Prostate gland (tissue), 2 donors: ENCODE data around the gene FAM8A1. TPM values are rescaled to one million over a fixed set of nuclear protein-coding genes. Genes with fewer than 3 reads are reported as not detected.
A peak's percentile ranks its signal among the peaks of the same experiment; 100 is the strongest.

ENCODE experiments used
- DNase-seq: peaks from one replicate; pipeline ENCODE4 v3.0.0-alpha.2; 2019; ENCODE audit warnings: low spot score
- H3K27ac ChIP-seq, 2 donors: fragments of 200-600 bp; sonication (generic); 2 replicates each; pipeline ENCODE4 v1.5.1; 2017 to 2019
- H3K27me3 ChIP-seq: fragments of 200-600 bp; sonication (generic); replicated peaks from 2 replicates; pipeline ENCODE4 v1.5.1; 2019; ENCODE audit not compliant: insufficient read depth
- H3K36me3 ChIP-seq, 2 donors: fragments of 200-600 bp; sonication (generic); 1 replicate in 1 of 2; 2 replicates in 1 of 2; pipeline versions ENCODE4 v1.5.1 to v1.8.1; 2017 to 2019
- H3K4me1 ChIP-seq: fragments of 200-600 bp; sonication (generic); replicated peaks from 2 replicates; pipeline ENCODE4 v1.5.1; 2019
- H3K4me3 ChIP-seq, 2 donors: fragments of 200-600 bp; sonication (generic); 2 replicates each; pipeline ENCODE4 v1.5.1; 2017 to 2019
- H3K9me3 ChIP-seq: fragments of 200-600 bp; sonication (generic); 2 replicates; pipeline ENCODE4 v1.5.1; 2017
- CTCF ChIP-seq, 4 experiments: fragments of 200-600 bp in 2 of 4; fragments of 450-650 bp in 2 of 4; sonication (generic) in 2 of 4; IDR thresholded peaks; 1 replicate in 3 of 4; 2 replicates in 1 of 4; pipeline ENCODE4 v1.5.1; 2016 to 2019; ENCODE audit warnings: antibody characterized with exemption in 4 of 4, mild to moderate bottlenecking in 2 of 4, moderate library complexity in 2 of 4
- POLR2A ChIP-seq: fragments of 450-650 bp; IDR thresholded peaks from one replicate; pipeline ENCODE4 v1.6.1; 2016; ENCODE audit warnings: antibody characterized with exemption, mild to moderate bottlenecking
- POLR2AphosphoS5 ChIP-seq: sonication (generic); formaldehyde crosslinking; IDR thresholded peaks from one replicate; pipeline ENCODE4 v1.6.1; 2017; ENCODE audit warnings: antibody characterized with exemption
- WGBS: methylation state at CpG from one replicate; pipeline ENCODE4 v1.1.5; 2018; 5-methylcytosine and 5-hydroxymethylcytosine counted together
- intact Hi-C: fragments of 100-400 bp; cut with DNase I; formaldehyde crosslinking; loops from one replicate; pipeline ENCODE4 v1.14.2; 2022
- total RNA-seq, 2 donors: library from RNA; depleted of rRNA; stranded (reverse); fragments of >200 nt; gene quantifications; one replicate each; pipeline ENCODE4 v1.1.0, GENCODE V29; 2016

Gene FAM8A1
- total RNA-seq, 2 donors from 2014 or later: 23.7 to 39.4 TPM

DNA sequence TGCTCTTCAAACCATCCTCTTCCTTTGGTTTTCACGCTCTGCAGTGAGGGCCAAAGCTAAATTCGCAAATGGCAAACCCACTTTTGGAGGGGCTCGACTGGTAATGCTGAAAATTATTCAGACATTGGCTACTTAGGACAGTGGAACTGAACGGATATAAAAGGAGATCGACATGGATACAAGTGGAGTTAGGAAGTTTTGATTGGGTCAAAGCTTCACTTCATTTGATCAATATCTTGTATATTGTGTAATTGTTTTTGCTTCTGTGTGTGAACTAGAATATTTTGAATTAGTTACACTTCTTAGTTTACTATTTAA lies 1.2 kb downstream of the FAM8A1 start:
- WGBS: 5% methylated on average over 5 of the region's 5 CpGs

GRCh38 chr6:17602888-17603287 lies 2.8 kb downstream of the FAM8A1 start:
- H3K4me3 ChIP-seq: no peak overlapping the region
- 23% methylated on average over 1 of the region's 1 CpG for WGBS
- H3K9me3 ChIP-seq: no peaks in the 10 kb centered on the region
- no peak for TF ChIP-seq POLR2A
- TF ChIP-seq CTCF (IDR thresholded peaks at IDR 0.05): no peak
- no peak for TF ChIP-seq POLR2AphosphoS5
- no peaks in the 10 kb centered on the region for H3K36me3 ChIP-seq
- no peaks in the 10 kb centered on the region for H3K27me3 ChIP-seq
- no peaks in the 10 kb centered on the region for H3K4me1 ChIP-seq
- intact Hi-C loops: loop anchor here (5.0 kb wide), 1 partner anchor 104 kb away; the partner anchor contains the start of gene NUP153
- no peak for DNase-seq
- no peak overlapping the region for H3K27ac ChIP-seq

More for the DNA sequence above, 1.2 kb downstream of the FAM8A1 start:
- H3K27ac ChIP-seq: peak overlapping the region; percentile 93 to 98
- H3K4me1 ChIP-seq: no peaks in the 10 kb centered on the region
- TF ChIP-seq POLR2AphosphoS5: no peak
- TF ChIP-seq CTCF (IDR thresholded peaks at IDR 0.05): no peak
- TF ChIP-seq POLR2A: no peak
- no peaks in the 10 kb centered on the region for H3K9me3 ChIP-seq
- intact Hi-C loops: loop anchor here (5.0 kb wide), 1 partner anchor 106 kb away; the partner anchor contains the start of gene NUP153
- no peaks in the 10 kb centered on the region for H3K36me3 ChIP-seq
- no peak for DNase-seq
- no peaks in the 10 kb centered on the region for H3K27me3 ChIP-seq
- H3K4me3 ChIP-seq: peak overlapping the region; percentile 80 to 96

- 96% methylated on average over 4 of the region's 4 CpGs for WGBS
- no peak overlapping the region for H3K27ac ChIP-seq
- H3K36me3 ChIP-seq: no peaks in the 10 kb centered on the region
- TF ChIP-seq POLR2AphosphoS5 (no peak), CTCF (IDR thresholded peaks at IDR 0.05) (no peak), POLR2A (no peak)
- H3K27me3 ChIP-seq: no peaks in the 10 kb centered on the region
- no peaks in the 10 kb centered on the region for H3K4me1 ChIP-seq
- H3K9me3 ChIP-seq: no peaks in the 10 kb centered on the region
- DNase-seq: no peak
- no peak overlapping the region for H3K4me3 ChIP-seq
- intact Hi-C loops: no loop called here
Observed at GRCh38 chr6:17606606-17607005, 6.5 kb downstream of the FAM8A1 start.

- intact Hi-C loops: no loop called here
- 77% methylated on average over 3 of the region's 3 CpGs for WGBS
- TF ChIP-seq POLR2AphosphoS5 (no peak), CTCF (IDR thresholded peaks at IDR 0.05) (no peak), POLR2A (no peak)
- Histone ChIP-seq H3K27me3 (no peaks in the 10 kb centered on the region), H3K27ac (no peak overlapping the region), H3K9me3 (no peaks in the 10 kb centered on the region), H3K4me1 (no peaks in the 10 kb centered on the region), H3K4me3 (no peak overlapping the region), H3K36me3 (no peaks in the 10 kb centered on the region)
- DNase-seq: no peak
Observed at GRCh38 chr6:17610835-17611234, 10.7 kb downstream of the FAM8A1 start.

GRCh38 chr6:17612048-17612447 lies 11.9 kb downstream of the FAM8A1 start:
- Histone ChIP-seq H3K36me3 (no peaks in the 10 kb centered on the region), H3K27me3 (no peaks in the 10 kb centered on the region), H3K4me1 (no peaks in the 10 kb centered on the region), H3K27ac (no peak overlapping the region), H3K4me3 (no peak overlapping the region), H3K9me3 (no peaks in the 10 kb centered on the region)
- 71% methylated on average over 4 of the region's 4 CpGs for WGBS
- intact Hi-C loops: no loop called here
- no peak for DNase-seq
- TF ChIP-seq CTCF (IDR thresholded peaks at IDR 0.05) (no peak), POLR2AphosphoS5 (no peak), POLR2A (no peak)
